Keratinocyte (primary cell): Measurements from ENCODE around the gene MXI1. TPM values are rescaled to one million over a fixed set of nuclear protein-coding genes. Genes with fewer than 3 reads are reported as not detected.
A peak's percentile ranks its signal among the peaks of the same experiment; 100 is the strongest.

ENCODE experiments used
- DNase-seq: peaks from one replicate; pipeline ENCODE4 v3.0.0-alpha.2; 2011; ENCODE audit warnings: low read depth, missing footprints, low spot score
- FAIRE-seq: peaks from 2 replicates; lab custom pipeline; 2011; peaks lifted over from hg19 to GRCh38; lab: Jason Lieb, UNC
- H2AFZ ChIP-seq: 2 replicates; pipeline ENCODE4 v1.6.0; 2012; ENCODE audit warnings: low read length, control low read depth, inconsistent platforms; ENCODE audit not compliant: control insufficient read depth
- H3K27ac ChIP-seq: 2 replicates; pipeline ENCODE4 v1.5.1; 2011; ENCODE audit warnings: low read length; ENCODE audit not compliant: control insufficient read depth, insufficient read depth
- H3K27me3 ChIP-seq: 3 replicates; pipeline ENCODE4 v1.6.0; 2011; ENCODE audit warnings: low read length; ENCODE audit not compliant: control insufficient read depth, insufficient read depth; ENCODE audit errors: extremely low read depth
- H3K36me3 ChIP-seq, 2 experiments: 2 replicates in 1 of 2; 3 replicates in 1 of 2; pipeline ENCODE4 v1.5.1; 2011; ENCODE audit warnings: low read length in 2 of 2, mild to moderate bottlenecking in 1 of 2; ENCODE audit not compliant: control insufficient read depth in 2 of 2, insufficient read depth in 2 of 2; ENCODE audit errors: extremely low read depth in 1 of 2
- H3K4me1 ChIP-seq: 3 replicates; pipeline ENCODE4 v1.5.1; 2011; ENCODE audit warnings: low read length; ENCODE audit not compliant: control insufficient read depth, insufficient read depth; ENCODE audit errors: extremely low read depth
- H3K4me2 ChIP-seq: 3 replicates; pipeline ENCODE4 v1.6.0; 2011; ENCODE audit warnings: low read depth, low read length; ENCODE audit not compliant: control insufficient read depth, insufficient read depth; ENCODE audit errors: extremely low read depth
- H3K4me3 ChIP-seq, 3 experiments: fragments of 200-600 bp in 1 of 3; sonication (generic) in 1 of 3; 2 replicates in 2 of 3; 3 replicates in 1 of 3; pipeline ENCODE4 v1.5.1; 2011 to 2016; ENCODE audit warnings: low read length in 3 of 3, mild to moderate bottlenecking in 3 of 3, control low read depth in 2 of 3, inconsistent platforms in 1 of 3, low read depth in 1 of 3, mixed read lengths in 1 of 3, mixed run types in 1 of 3, moderate library complexity in 1 of 3; ENCODE audit not compliant: control insufficient read depth in 2 of 3, insufficient read depth in 2 of 3; ENCODE audit errors: extremely low read depth in 1 of 3
- H3K79me2 ChIP-seq: 2 replicates; pipeline ENCODE4 v1.6.0; 2012; ENCODE audit warnings: low read length; ENCODE audit not compliant: control insufficient read depth, insufficient read depth
- H3K9ac ChIP-seq: 3 replicates; pipeline ENCODE4 v1.6.0; 2011; ENCODE audit warnings: low read length; ENCODE audit not compliant: control insufficient read depth, insufficient read depth; ENCODE audit errors: extremely low read depth
- H3K9me1 ChIP-seq: 3 replicates; pipeline ENCODE4 v1.6.0; 2011; ENCODE audit warnings: low read length; ENCODE audit not compliant: control insufficient read depth, insufficient read depth; ENCODE audit errors: extremely low read depth
- H3K9me3 ChIP-seq: 2 replicates; pipeline ENCODE4 v1.5.1; 2012; ENCODE audit warnings: low read depth, low read length; ENCODE audit not compliant: control insufficient read depth
- H4K20me1 ChIP-seq: 3 replicates; pipeline ENCODE4 v1.6.0; 2011; ENCODE audit warnings: low read length; ENCODE audit not compliant: control insufficient read depth, insufficient read depth; ENCODE audit errors: extremely low read depth
- CTCF ChIP-seq, 3 experiments: IDR thresholded peaks in 1 of 3; conservative IDR thresholded peaks in 1 of 3; optimal IDR thresholded peaks in 1 of 3; 2 replicates in 2 of 3; 3 replicates in 1 of 3; pipeline versions ENCODE3 to v1.5.1; 2011; ENCODE audit warnings: low read length in 3 of 3, mild to moderate bottlenecking in 3 of 3, moderate library complexity in 2 of 3, control low read depth in 1 of 3, inconsistent platforms in 1 of 3; ENCODE audit not compliant: insufficient read depth in 2 of 3; ENCODE audit errors: extremely low read depth in 1 of 3
- EZH2 ChIP-seq: IDR thresholded peaks from one replicate; pipeline ENCODE4 v1.6.1; 2012; ENCODE audit warnings: inconsistent platforms, mild to moderate bottlenecking, low read length, moderate library complexity
- dilution Hi-C: fragments of 300-500 bp; cut with MboI; formaldehyde crosslinking; loops from one replicate; pipeline ENCODE4 v1.7.0; 2020; ENCODE audit warnings: low sequenced_read_pairs; ENCODE audit not compliant: extremely low pct_ligation_motif_present
- polyA plus RNA-seq, 5 experiments: library from polyadenylated mRNA; depleted of rRNA in 3 of 5; stranded (reverse) in 3 of 5; stranded (forward) in 1 of 5; unstranded in 1 of 5; fragments of >200 nt; gene quantifications; 1 replicate in 1 of 5; 2 replicates in 3 of 5; 3 replicates in 1 of 5; pipeline versions ENCODE4 v1.2.1 to v1.2.3, GENCODE V29; 2011 to 2012; ENCODE audit warnings: missing spikeins in 2 of 5, low read depth in 1 of 5, low replicate concordance in 1 of 5

MXI1 gene
- polyA plus RNA-seq, 1 donor (not counting 4 experiments of a cell fraction or from before 2014, with no cell fraction given), result 17.8 TPM

GRCh38 chr10:110216942-110217661, 9.7 kb downstream of the MXI1 start:
- H3K4me3 ChIP-seq, result no peak overlapping the region
- no peaks in the 10 kb centered on the region for H3K9me1 ChIP-seq
- peak; percentile 5 for FAIRE-seq
- peaks cover 18% of the 10 kb centered on the region for H3K4me1 ChIP-seq
- H4K20me1 ChIP-seq, result no peaks in the 10 kb centered on the region
- H3K9ac ChIP-seq, result no peak overlapping the region
- no peak for TF ChIP-seq EZH2
- no peak for TF ChIP-seq CTCF (optimal IDR thresholded peaks at IDR 0.05 in 1 of 3, IDR thresholded peaks at IDR 0.05 in 1 of 3, conservative IDR thresholded peaks at IDR 0.05 in 1 of 3; ENCODE audit: extremely low read depth in 1 of 3, insufficient read depth in 2 of 3, low read length in 3 of 3)
- no peaks in the 10 kb centered on the region for H3K36me3 ChIP-seq
- no peaks in the 10 kb centered on the region for H3K27me3 ChIP-seq
- no peak for DNase-seq
- dilution Hi-C loops, result no loop called here
- no peak overlapping the region for H3K27ac ChIP-seq
- H3K79me2 ChIP-seq, result no peaks in the 10 kb centered on the region
- peak overlapping the region; percentile 49 for H2AFZ ChIP-seq
- no peaks in the 10 kb centered on the region for H3K9me3 ChIP-seq
- peak overlapping the region; percentile 25 for H3K4me2 ChIP-seq

- Histone ChIP-seq H3K79me2 (no peaks in the 10 kb centered on the region), H3K4me2 (peak overlapping the region; percentile 25), H3K27me3 (no peaks in the 10 kb centered on the region), H3K4me1 (peaks cover 17% of the 10 kb centered on the region), H4K20me1 (no peaks in the 10 kb centered on the region), H3K9me3 (no peaks in the 10 kb centered on the region), H3K36me3 (no peaks in the 10 kb centered on the region), H3K27ac (no peak overlapping the region), H3K9ac (no peak overlapping the region), H2AFZ (peak overlapping the region; percentile 49), H3K9me1 (no peaks in the 10 kb centered on the region), H3K4me3 (no peak overlapping the region)
- TF ChIP-seq CTCF (optimal IDR thresholded peaks at IDR 0.05 in 1 of 3, IDR thresholded peaks at IDR 0.05 in 1 of 3, conservative IDR thresholded peaks at IDR 0.05 in 1 of 3; ENCODE audit: extremely low read depth in 1 of 3, insufficient read depth in 2 of 3, low read length in 3 of 3) (no peak), EZH2 (no peak)
- no peak for DNase-seq
- FAIRE-seq, result peak; percentile 20
- dilution Hi-C loops, result no loop called here
These were observed 10.2 kb downstream of the MXI1 start for GRCh38 chr10:110217662-110218008.
